K562 (cell line): ENCODE data around the gene SULT1A2. TPM values are rescaled to one million over a fixed set of nuclear protein-coding genes. Genes with fewer than 3 reads are reported as not detected.

Source experiments
- ATAC-seq: fragments of 200-7000 bp; cut with Tn5 transposase; 3 replicates; pipeline ENCODE4 v1.9.1; 2020; ENCODE audit warnings: moderate library complexity
- BruUV-seq: library from RNA; stranded (reverse); fragments of 400-500 nt; replicated peaks from 2 replicates; lab custom pipeline; 2021; lab: Mats Ljungman, UMichigan
- CTCF ChIA-PET: fragments of 300-600 bp; formaldehyde crosslinking; extraction: SDS; loops from one replicate; lab custom pipeline; 2021; ENCODE audit warnings: low intra/inter-chr PET ratio; lab: Yijun Ruan, JAX
- POLR2A ChIA-PET: fragments of 300-600, 350-650 bp; sonication (Branson Sonifier 250); formaldehyde crosslinking; extraction: SDS; loops from one replicate; lab custom pipeline; 2021; ENCODE audit warnings: antibody characterized with exemption, inconsistent platforms; lab: Yijun Ruan, JAX
- DNase-seq, 4 experiments: peaks; one replicate each; pipeline versions ENCODE4 v3.0.0 to v3.0.0-alpha.2; 2011 to 2018; ENCODE audit warnings: low spot score in 3 of 4, mixed read lengths in 3 of 4; ENCODE audit errors: extremely low read depth in 1 of 4
- FAIRE-seq: peaks from 2 replicates; lab custom pipeline; 2011; peaks lifted over from hg19 to GRCh38; lab: Jason Lieb, UNC
- H2AFZ ChIP-seq: 2 replicates; pipeline ENCODE4 v1.6.0; 2011; ENCODE audit warnings: low read depth, low read length, control low read depth, inconsistent platforms
- H3K27ac ChIP-seq: fragments of 200-600 bp; 3 replicates; pipeline ENCODE4 v1.8.0; 2011; ENCODE audit warnings: low read depth, mild to moderate bottlenecking, control low read depth, inconsistent platforms, low read length, moderate library complexity, mixed read lengths; ENCODE audit errors: extremely low read depth
- H3K27me3 ChIP-seq, 2 experiments: fragments of 300-600 bp in 1 of 2; 2 replicates in 1 of 2; 3 replicates in 1 of 2; pipeline versions ENCODE4 v1.6.0 to v1.8.0; 2011; ENCODE audit warnings: inconsistent platforms in 2 of 2, low read length in 2 of 2, mild to moderate bottlenecking in 1 of 2, mixed read lengths in 1 of 2, moderate library complexity in 1 of 2; ENCODE audit not compliant: control insufficient read depth in 2 of 2, insufficient read depth in 2 of 2
- H3K36me3 ChIP-seq: fragments of 300-600 bp; 3 replicates; pipeline ENCODE4 v1.8.0; 2011; ENCODE audit warnings: mild to moderate bottlenecking, low read length, inconsistent platforms; ENCODE audit not compliant: control insufficient read depth, insufficient read depth
- H3K4me1 ChIP-seq, 2 experiments: fragments of 200-600 bp in 1 of 2; replicated peaks in 1 of 2; 2 replicates in 1 of 2; 3 replicates in 1 of 2; pipeline versions ENCODE4 v1.5.1 to v1.8.0; 2011; ENCODE audit warnings: inconsistent platforms in 2 of 2, low read length in 2 of 2, mild to moderate bottlenecking in 1 of 2, mixed read lengths in 1 of 2, moderate library complexity in 1 of 2; ENCODE audit not compliant: control insufficient read depth in 2 of 2, insufficient read depth in 2 of 2
- H3K4me2 ChIP-seq: 2 replicates; pipeline ENCODE4 v1.6.1; 2011; ENCODE audit warnings: low read length, control low read depth, inconsistent platforms, mixed read lengths; ENCODE audit not compliant: insufficient read depth
- H3K4me3 ChIP-seq: fragments of 200-600 bp; sonication (generic), shearing (Covaris generic); 2 replicates; pipeline ENCODE4 v1.5.1; 2016; ENCODE audit warnings: control low read depth, inconsistent platforms
- H3K79me2 ChIP-seq: fragments of 200-600 bp; 3 replicates; pipeline ENCODE4 v1.8.0; 2011; ENCODE audit warnings: low read length, inconsistent platforms; ENCODE audit not compliant: control insufficient read depth, insufficient read depth
- H3K9ac ChIP-seq, 2 experiments: 2 replicates each; pipeline versions ENCODE4 v1.6.0 to v1.6.1; 2011; ENCODE audit warnings: low read depth in 2 of 2, low read length in 2 of 2, control low read depth in 1 of 2, inconsistent platforms in 1 of 2, mild to moderate bottlenecking in 1 of 2, mixed read lengths in 1 of 2; ENCODE audit not compliant: insufficient read depth in 1 of 2
- H3K9me1 ChIP-seq: one replicate; pipeline ENCODE4 v1.6.0; 2011; ENCODE audit warnings: inconsistent platforms, mild to moderate bottlenecking, low read length, moderate library complexity; ENCODE audit not compliant: control insufficient read depth, insufficient read depth
- H3K9me3 ChIP-seq: replicated peaks from 2 replicates; pipeline ENCODE4 v1.5.1; 2011; ENCODE audit warnings: low read depth, low read length, inconsistent platforms; ENCODE audit not compliant: control insufficient read depth, insufficient read depth
- H4K20me1 ChIP-seq: replicated peaks from 2 replicates; pipeline ENCODE4 v1.6.1; 2011; ENCODE audit warnings: low read length, inconsistent platforms, mixed read lengths; ENCODE audit not compliant: control insufficient read depth, insufficient read depth
- BRF2 ChIP-seq: IDR thresholded peaks from 3 replicates; pipeline ENCODE4 v1.6.1; 2011; ENCODE audit warnings: borderline replicate concordance, mild to moderate bottlenecking; ENCODE audit not compliant: insufficient read length, insufficient read depth
- CTBP1 ChIP-seq: fragments of 450-650 bp; IDR thresholded peaks from 2 replicates; pipeline ENCODE4 v1.6.1; 2016; ENCODE audit warnings: borderline replicate concordance
- NFIC ChIP-seq: fragments of 450-650 bp; IDR thresholded peaks from 2 replicates; pipeline ENCODE4 v1.6.1; 2017; ENCODE audit warnings: mild to moderate bottlenecking, inconsistent platforms
- PATZ1 ChIP-seq: fragments of 250-450 bp; sonication (Bioruptor Pico); IDR thresholded peaks from 2 replicates; pipeline ENCODE4 v1.5.0; 2020; ENCODE audit warnings: mild to moderate bottlenecking, borderline replicate concordance
- TEAD4 ChIP-seq, 2 experiments: sonication (generic) in 1 of 2; formaldehyde crosslinking in 1 of 2; IDR thresholded peaks; 2 replicates each; pipeline versions ENCODE4 v1.6.1 to v1.8.0; 2012 to 2022; ENCODE audit warnings: borderline replicate concordance in 1 of 2, inconsistent platforms in 1 of 2, low read length in 1 of 2, mild to moderate bottlenecking in 1 of 2, missing genetic modification reagents in 1 of 2
- TFAP4 ChIP-seq: sonication (generic); formaldehyde crosslinking; IDR thresholded peaks from 2 replicates; pipeline ENCODE4 v1.8.0; 2022; ENCODE audit warnings: missing genetic modification reagents, mild to moderate bottlenecking, moderate library complexity, borderline replicate concordance
- XRCC5 ChIP-seq: fragments of 200-400 bp; formaldehyde crosslinking; IDR thresholded peaks from 2 replicates; pipeline ENCODE4 v1.6.1; 2017; ENCODE audit warnings: low read depth, mild to moderate bottlenecking, low read length
- ZNF431 ChIP-seq: sonication (generic); formaldehyde crosslinking; IDR thresholded peaks from 2 replicates; pipeline ENCODE4 v1.8.0; 2022; ENCODE audit warnings: mild to moderate bottlenecking, missing genetic modification reagents
- ZNF717 ChIP-seq: fragments of 250-450 bp; sonication (Bioruptor Pico); IDR thresholded peaks from 2 replicates; pipeline ENCODE4 v1.5.0; 2021
- WGBS: fragments of 100-300 bp; shearing (Covaris generic); methylation state at CpG from one replicate; pipeline ENCODE4 v1.1.6; 2016; ENCODE audit warnings: low coverage, mixed read lengths; ENCODE audit not compliant: insufficient coverage; ENCODE audit errors: missing lambda C conversion rate; 5-methylcytosine and 5-hydroxymethylcytosine counted together
- in situ Hi-C: fragments of 300-500 bp; cut with MboI; formaldehyde crosslinking; loops from 4 replicates; pipeline ENCODE4 v1.15.0; 2018; ENCODE audit warnings: inconsistent platforms, mixed read lengths
- intact Hi-C: fragments of 100-400 bp; cut with micrococcal nuclease; formaldehyde crosslinking; loops from 2 replicates; pipeline ENCODE4 v1.14.2; 2022
- polyA plus RNA-seq, 8 experiments: library from polyadenylated mRNA; depleted of rRNA in 4 of 8; stranded (reverse) in 5 of 8; unstranded in 3 of 8; fragments of >200 nt; fragmentation: Nextera tagmentation in 2 of 8; fragmentation: Illumina TruSeq in 1 of 8; extraction: Ambion mirVana in 2 of 8; extraction: Trizol in 1 of 8; gene quantifications; 2 replicates each; pipeline versions ENCODE4 v1.2.1 to v1.2.3, GENCODE V29; 2011 to 2014; ENCODE audit warnings: inconsistent platforms in 1 of 8, missing spikeins in 1 of 8
- total RNA-seq, 7 experiments: library from RNA; depleted of rRNA in 6 of 7; stranded (reverse); fragments of >200 nt in 6 of 7; fragmentation: Illumina TruSeq in 2 of 7; extraction: Trizol in 2 of 7; gene quantifications; 2 replicates each; pipeline versions ENCODE4 v1.2.1 to v1.2.3, GENCODE V29; 2011 to 2021; ENCODE audit warnings: low replicate concordance in 1 of 7

Gene SULT1A2
- total and polyA plus RNA-seq, 9 of the 15 experiments (the other 6 are each of a cell fraction or from before 2014, with no cell fraction given), result 0.73 to 3.2 (median 1.7) TPM

GRCh38 chr16:28585674-28586073 lies 11.2 kb downstream of the SULT1A2 start:
- Histone ChIP-seq H3K36me3 (peaks cover 49% of the 10 kb centered on the region; the same call in 2 of the 3 replicates), H3K4me1 (no peaks in the 10 kb centered on the region), H3K4me3 (no peak overlapping the region), H2AFZ (no peak overlapping the region), H3K79me2 (no peaks in the 10 kb centered on the region), H3K9ac (peak overlapping the region in 1 of 2 experiments; percentile 45; a peak in 1 of 4 replicates), H3K27me3 (no peaks in the 10 kb centered on the region), H3K27ac (no peak overlapping the region), H3K9me1 (no peaks in the 10 kb centered on the region), H3K9me3 (no peaks in the 10 kb centered on the region), H4K20me1 (no peaks in the 10 kb centered on the region), H3K4me2 (no peak overlapping the region)
- POLR2A ChIA-PET, result interaction anchor here (0.7 kb wide), 1 partner anchor 18 kb away, joined by 3 read pairs; no protein-coding TSS in a partner anchor
- CTCF ChIA-PET, result no interaction called here
- no peak for ATAC-seq
- intact Hi-C loops (no loop called here), in situ Hi-C loops (no loop called here)
- FAIRE-seq, result no peak
- BruUV-seq, result no TSS peak
- DNase-seq, result no peak
- 85% methylated on average over 9 of the region's 11 CpGs for WGBS
- TF ChIP-seq TFAP4 (CRISPR knock-in tag), result no peak
- TF ChIP-seq ZNF431 (CRISPR knock-in tag), result no peak
- no peak for TF ChIP-seq PATZ1 (CRISPR knock-in tag)
- TF ChIP-seq TEAD4 (IDR thresholded peaks at IDR 0.05; ENCODE audit: low read length), result no peak
- no peak for TF ChIP-seq TEAD4 (CRISPR knock-in tag; IDR thresholded peaks at IDR 0.05; ENCODE audit: borderline replicate concordance)
- TF ChIP-seq XRCC5, result no peak
- no peak for TF ChIP-seq ZNF717 (CRISPR knock-in tag)
- no peak for TF ChIP-seq CTBP1
- peak; percentile 58 for TF ChIP-seq NFIC
- TF ChIP-seq BRF2, result no peak
